Measurements from ENCODE around the gene USP8.
"Not testable (repeated sequence)": the region's sequence is repeated elsewhere in the genome, so short reads cannot be mapped to it uniquely, and the experiment has no call there.

The USP8 gene

GRCh38 chr15:50418041-50418583, 6.1 kb upstream of the USP8 start:
- DNase-seq (ENCODE audit: insufficient read length, low spot score) = no peak
- FAIRE-seq = no peak
- no peak for TF ChIP-seq POLR2A (IDR thresholded peaks at IDR 0.05; ENCODE audit: low read depth, low read length)

DNA sequence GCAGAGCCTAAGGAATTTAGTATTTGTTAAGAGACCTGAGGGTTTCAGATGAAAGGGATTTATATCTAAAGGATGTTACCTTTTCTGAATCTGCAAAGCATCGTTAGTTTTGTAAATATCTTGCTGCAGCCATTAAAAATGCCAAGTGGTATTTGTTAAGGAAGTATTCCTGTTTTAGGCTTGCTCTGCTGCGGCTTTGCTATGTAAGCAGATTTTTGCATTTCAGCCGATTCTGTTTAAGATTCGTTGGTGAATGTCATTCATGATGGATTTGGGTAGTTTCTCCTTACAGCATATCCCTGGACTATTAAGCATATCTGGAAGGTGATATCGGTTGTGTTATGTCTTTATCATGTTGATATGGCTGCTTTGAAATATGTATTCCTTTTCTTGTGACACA, 1.0 kb downstream of the USP8 start:
- no peak for TF ChIP-seq POLR2A (IDR thresholded peaks at IDR 0.05; ENCODE audit: low read depth, low read length)
- FAIRE-seq (no peak), DNase-seq (ENCODE audit: insufficient read length, low spot score) (no peak)

DNA sequence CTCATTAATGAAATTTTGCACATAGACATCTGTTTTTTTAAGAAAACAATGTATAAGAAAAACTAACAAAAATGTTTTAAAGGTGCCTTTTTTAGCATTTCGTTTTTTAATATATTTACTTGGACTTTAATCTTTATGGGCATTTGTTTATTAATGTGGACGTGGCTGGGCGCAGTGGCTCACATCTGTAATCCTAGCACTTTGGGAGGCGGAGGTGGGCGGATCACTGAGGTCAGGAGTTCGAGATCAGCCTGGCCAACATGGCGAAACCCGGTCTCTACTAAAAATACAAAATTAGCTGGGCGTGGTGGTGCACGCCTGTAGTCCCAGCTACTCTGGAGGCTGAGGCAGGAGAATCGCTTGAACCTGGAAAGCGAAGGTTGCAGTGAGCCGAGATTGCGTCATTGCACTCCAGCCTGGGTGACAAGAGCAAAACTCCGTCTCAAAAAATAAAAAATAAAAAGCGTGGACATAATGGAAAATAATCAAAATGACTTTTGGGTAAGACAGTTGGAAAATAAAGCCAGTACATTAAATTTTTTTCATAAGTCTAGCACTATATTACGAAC, 1.6 kb downstream of the USP8 start:
- DNase-seq (ENCODE audit: insufficient read length, low spot score); FAIRE-seq: not testable (repeated sequence)

GRCh38 chr15:50426428-50426827, 2.2 kb downstream of the USP8 start:
- FAIRE-seq (no peak), DNase-seq (ENCODE audit: insufficient read length, low spot score) (no peak)
- no peak for TF ChIP-seq POLR2A (IDR thresholded peaks at IDR 0.05; ENCODE audit: low read depth, low read length)

GRCh38 chr15:50431204-50431603, 7.0 kb downstream of the USP8 start:
- no peak for DNase-seq (ENCODE audit: insufficient read length, low spot score)
- TF ChIP-seq POLR2A (IDR thresholded peaks at IDR 0.05; ENCODE audit: low read depth, low read length) = no peak

DNA sequence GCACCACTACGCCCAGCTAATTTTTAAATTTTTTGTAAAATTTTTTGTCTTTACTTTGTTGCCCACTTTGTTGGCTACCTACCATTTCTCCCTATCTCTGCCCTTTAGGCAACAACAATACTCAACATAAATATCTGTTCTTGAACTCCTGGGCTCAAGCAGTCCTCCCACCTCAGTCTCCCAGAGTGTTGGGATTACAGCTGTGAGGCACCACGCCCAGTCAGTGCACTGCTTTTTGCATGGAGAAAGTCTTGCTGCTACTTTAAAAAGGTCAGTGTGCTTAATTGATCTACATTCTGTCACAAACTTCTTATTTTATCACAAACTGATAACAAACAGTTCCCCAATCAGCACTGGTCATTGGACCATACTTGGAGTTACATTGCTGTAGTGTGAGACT, 8.0 kb downstream of the USP8 start:
- FAIRE-seq (no peak), DNase-seq (ENCODE audit: insufficient read length, low spot score) (no peak)
- no peak for TF ChIP-seq POLR2A (IDR thresholded peaks at IDR 0.05; ENCODE audit: low read depth, low read length)

More at GRCh38 chr15:50431204-50431603, 7.0 kb downstream of the USP8 start:
- FAIRE-seq = no peak

DNA sequence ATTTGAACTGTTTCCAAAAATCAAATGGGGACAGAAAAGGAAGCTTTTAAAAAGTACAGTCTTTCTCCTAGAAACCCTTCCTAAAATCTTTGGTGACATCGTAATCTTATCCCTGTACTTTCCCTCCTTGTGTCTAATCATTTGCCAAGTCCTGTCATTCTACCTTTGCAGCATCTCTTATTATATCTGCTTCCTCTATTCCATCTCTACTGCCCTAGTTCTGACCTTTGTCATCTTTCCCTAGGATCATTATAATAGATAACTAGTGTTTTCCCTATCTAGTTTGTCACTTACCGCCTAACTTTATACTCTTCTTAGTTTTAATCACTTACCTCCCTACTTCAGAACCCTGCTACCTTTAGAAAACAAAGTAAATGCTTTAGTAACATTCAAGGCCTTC, 11.6 kb downstream of the USP8 start:
- FAIRE-seq = no peak
- DNase-seq (ENCODE audit: insufficient read length, low spot score) = no peak

DNA sequence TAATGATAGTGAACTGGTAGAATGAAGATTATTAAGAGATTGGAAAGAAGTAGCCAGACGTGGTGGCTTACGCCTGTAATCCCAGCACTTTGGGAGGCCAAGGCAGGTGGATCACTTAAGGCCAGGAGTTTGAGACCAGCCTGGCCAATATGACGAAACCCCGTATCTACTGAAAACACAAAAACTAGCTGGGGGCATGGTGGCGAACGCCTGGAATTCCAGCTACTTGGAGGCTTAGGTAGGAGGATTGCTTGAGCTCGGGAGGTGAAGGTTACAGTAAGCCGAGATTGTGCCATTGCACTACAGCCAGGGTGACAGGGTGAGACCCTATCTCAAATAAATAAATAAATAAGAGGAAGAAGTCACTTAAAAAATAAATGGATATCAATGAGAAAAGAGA, 14.0 kb downstream of the USP8 start:
- TF ChIP-seq POLR2A (IDR thresholded peaks at IDR 0.05; ENCODE audit: low read depth, low read length) = no peak

More for the DNA sequence above, 11.6 kb downstream of the USP8 start:
- no peak for TF ChIP-seq POLR2A (IDR thresholded peaks at IDR 0.05; ENCODE audit: low read depth, low read length)

DNA sequence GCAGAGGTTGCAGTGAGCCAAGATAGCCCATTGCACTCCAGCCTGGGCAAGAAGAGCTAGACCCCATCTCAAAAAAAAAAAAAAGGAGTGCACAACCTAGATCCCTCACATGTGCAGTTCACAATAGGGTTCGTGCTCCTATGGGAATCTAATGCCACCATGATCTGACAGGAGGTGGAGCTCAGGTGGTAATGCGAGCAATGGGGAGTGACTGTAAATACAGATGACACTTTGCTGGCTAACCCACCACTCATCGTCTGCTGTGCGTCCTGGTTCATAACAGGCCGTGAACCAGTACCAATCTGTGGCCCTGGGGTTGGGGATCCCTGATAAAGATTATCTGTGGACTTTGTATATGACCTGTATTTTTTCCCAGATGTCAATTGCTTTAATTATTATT, 16.7 kb downstream of the USP8 start:
- no peak for TF ChIP-seq POLR2A (IDR thresholded peaks at IDR 0.05; ENCODE audit: low read depth, low read length)
- no peak for DNase-seq (ENCODE audit: insufficient read length, low spot score)
- FAIRE-seq = no peak

More for the DNA sequence above, 14.0 kb downstream of the USP8 start:
- FAIRE-seq (no peak), DNase-seq (ENCODE audit: insufficient read length, low spot score) (no peak)

DNA sequence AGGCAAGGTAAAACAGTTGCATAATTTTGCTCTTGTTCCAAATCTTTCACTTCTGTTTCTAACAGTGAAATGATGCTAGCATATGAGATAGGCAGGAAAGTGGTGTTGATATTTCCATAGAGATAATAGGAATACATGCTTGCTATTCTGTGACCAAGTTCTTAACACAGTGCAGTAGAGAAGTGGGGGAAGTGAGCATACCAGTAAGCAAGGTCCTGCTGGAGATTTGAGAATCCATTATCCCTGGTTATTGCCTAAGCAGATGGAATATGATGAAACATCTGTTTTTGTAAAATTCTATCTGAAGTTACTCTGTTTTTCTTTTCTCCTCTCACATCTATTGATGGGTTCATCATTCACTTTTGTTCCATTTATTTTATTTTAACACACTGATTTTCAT, 28.7 kb downstream of the USP8 start:
- DNase-seq (ENCODE audit: insufficient read length, low spot score) (no peak), FAIRE-seq (no peak)
- TF ChIP-seq POLR2A (IDR thresholded peaks at IDR 0.05; ENCODE audit: low read depth, low read length) = no peak

GRCh38 chr15:50458348-50459112, 34.3 kb downstream of the USP8 start:
- no peak for DNase-seq (ENCODE audit: insufficient read length, low spot score)
- no peak for FAIRE-seq
- TF ChIP-seq POLR2A (IDR thresholded peaks at IDR 0.05; ENCODE audit: low read depth, low read length) = no peak

- FAIRE-seq (no peak), DNase-seq (ENCODE audit: insufficient read length, low spot score) (no peak)
- TF ChIP-seq POLR2A (IDR thresholded peaks at IDR 0.05; ENCODE audit: low read depth, low read length) = no peak
Observed at GRCh38 chr15:50463423-50464358, 39.5 kb downstream of the USP8 start.

GRCh38 chr15:50471072-50471471, 46.9 kb downstream of the USP8 start:
- TF ChIP-seq POLR2A (IDR thresholded peaks at IDR 0.05; ENCODE audit: low read depth, low read length) = no peak
- FAIRE-seq = no peak
- no peak for DNase-seq (ENCODE audit: insufficient read length, low spot score)

DNA sequence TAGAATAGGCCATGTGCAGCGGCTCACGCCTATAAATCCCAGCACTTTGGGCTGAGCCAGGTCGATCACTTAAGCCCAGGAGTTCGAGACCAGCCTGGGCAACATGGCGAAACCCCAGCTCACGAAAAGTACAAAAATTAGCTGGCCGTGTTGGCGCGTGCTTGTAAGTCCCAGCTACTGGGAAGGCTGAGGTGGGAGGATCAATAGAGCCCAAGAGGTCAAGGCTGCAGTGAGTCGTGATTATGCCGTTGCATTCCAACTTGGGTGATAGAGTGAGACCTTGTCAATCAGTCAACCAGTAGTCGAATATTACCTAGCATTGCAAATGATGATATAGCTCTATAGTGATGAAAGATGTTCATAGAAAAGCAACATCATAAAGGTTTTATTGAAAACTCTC, 51.9 kb downstream of the USP8 start:
- DNase-seq (ENCODE audit: insufficient read length, low spot score) (no peak), FAIRE-seq (no peak)

More for the DNA sequence above, 51.9 kb downstream of the USP8 start:
- no peak for TF ChIP-seq POLR2A (IDR thresholded peaks at IDR 0.05; ENCODE audit: low read depth, low read length)
